HG03565 (cell line): ENCODE measurements around the gene HGS.

Experiments
- ATAC-seq: cut with Tn5 transposase; IDR thresholded peaks from one replicate; pipeline ENCODE4 v1.9.1; 2021; ENCODE audit warnings: mild to moderate bottlenecking, moderate library complexity; ENCODE audit not compliant: unreplicated experiment

The HGS gene

GRCh38 chr17:81740395-81740961 is 56.7 kb downstream of the HGS start:
- ATAC-seq = no peak

GRCh38 chr17:81741049-81741593 is 57.3 kb downstream of the HGS start:
- ATAC-seq = no peak

- ATAC-seq = no peak
These were observed 58.0 kb downstream of the HGS start for GRCh38 chr17:81741594-81742452.
